Panc1 (cell line): ENCODE data around the gene GOLGA6A. TPM values are rescaled to one million over a fixed set of nuclear protein-coding genes. Genes with fewer than 3 reads are reported as not detected.

ENCODE experiments used
- ATAC-seq: fragments of 200-7000 bp; cut with Tn5 transposase; 2 replicates; pipeline ENCODE4 v1.9.1; 2020; ENCODE audit warnings: mild to moderate bottlenecking, moderate library complexity
- BruUV-seq: library from RNA; stranded (reverse); fragments of 400-500 nt; replicated peaks from 2 replicates; lab custom pipeline; 2021; lab: Mats Ljungman, UMichigan
- CTCF ChIA-PET: fragments of 300-600 bp; sonication (Branson Sonifier 250); formaldehyde crosslinking; loops from one replicate; lab custom pipeline; 2022; ENCODE audit warnings: antibody characterized with exemption; lab: Charles Lee
- POLR2A ChIA-PET: fragments of 300-600 bp; sonication (Branson Sonifier 250); formaldehyde crosslinking; loops from one replicate; lab custom pipeline; 2022; ENCODE audit warnings: antibody characterized with exemption; lab: Charles Lee
- DNase-seq: peaks from one replicate; pipeline ENCODE4 v3.0.0-alpha.2; 2010; ENCODE audit warnings: low read depth, low spot score
- H3K27ac ChIP-seq: 2 replicates; pipeline ENCODE4 v1.5.1; 2011; ENCODE audit warnings: mild to moderate bottlenecking, low read length, inconsistent platforms
- H3K27me3 ChIP-seq: fragments of 200-500 bp; sonication (Bioruptor generic); 2 replicates; pipeline ENCODE4 v1.6.0; 2014; ENCODE audit warnings: low read length, inconsistent platforms; ENCODE audit not compliant: control insufficient read depth, insufficient read depth
- H3K36me3 ChIP-seq: fragments of 200-500 bp; sonication (Bioruptor generic); 2 replicates; pipeline ENCODE4 v1.5.1; 2014; ENCODE audit warnings: inconsistent platforms, mild to moderate bottlenecking, low read length, moderate library complexity; ENCODE audit not compliant: control insufficient read depth, insufficient read depth
- H3K4me1 ChIP-seq: 2 replicates; pipeline ENCODE4 v1.5.1; 2011; ENCODE audit warnings: inconsistent platforms, mild to moderate bottlenecking, low read length, moderate library complexity; ENCODE audit not compliant: control insufficient read depth, insufficient read depth
- H3K4me3 ChIP-seq, 2 experiments: 2 replicates each; pipeline ENCODE4 v1.5.1; 2011 to 2012; ENCODE audit warnings: low read depth in 2 of 2, low read length in 2 of 2, mild to moderate bottlenecking in 2 of 2, inconsistent platforms in 1 of 2, moderate library complexity in 1 of 2
- H3K9me3 ChIP-seq: fragments of 200-500 bp; sonication (Bioruptor generic); 2 replicates; pipeline ENCODE4 v1.5.1; 2014; ENCODE audit warnings: low read depth, mild to moderate bottlenecking, inconsistent platforms, low read length, moderate library complexity; ENCODE audit not compliant: control insufficient read depth, insufficient read depth
- CTCF ChIP-seq: fragments of 450-650 bp; IDR thresholded peaks from 2 replicates; pipeline ENCODE4 v1.5.1; 2017; ENCODE audit warnings: mild to moderate bottlenecking
- POLR2AphosphoS5 ChIP-seq: IDR thresholded peaks from 2 replicates; pipeline ENCODE4 v1.6.1; 2012; ENCODE audit warnings: mild to moderate bottlenecking, low read depth, low read length, moderate library complexity
- REST ChIP-seq, 2 experiments: IDR thresholded peaks; 2 replicates each; pipeline ENCODE4 v1.6.1; 2011 to 2012; ENCODE audit warnings: low read depth in 2 of 2, control low read depth in 1 of 2, low read length in 1 of 2, mild to moderate bottlenecking in 1 of 2, moderate library complexity in 1 of 2; ENCODE audit not compliant: insufficient read depth in 1 of 2
- SIN3A ChIP-seq: IDR thresholded peaks from 2 replicates; pipeline ENCODE4 v1.6.1; 2012; ENCODE audit warnings: low read depth, mild to moderate bottlenecking, low read length, moderate library complexity, borderline replicate concordance; ENCODE audit not compliant: insufficient read depth
- TCF7L2 ChIP-seq: IDR thresholded peaks from 2 replicates; pipeline ENCODE4 v1.6.1; 2011; ENCODE audit warnings: mild to moderate bottlenecking, low read depth, low read length, inconsistent platforms
- in situ Hi-C: cut with HindIII; loops from 2 replicates; pipeline ENCODE4 v1.10.0; 2016; ENCODE audit warnings: low sequenced_read_pairs, low pct_unique_long_range_greater_than_20kb
- intact Hi-C: fragments of 100-400 bp; cut with micrococcal nuclease; formaldehyde crosslinking; loops from one replicate; pipeline ENCODE4 v1.10.0; 2022; ENCODE audit not compliant: unreplicated experiment
- total RNA-seq: library from RNA; stranded (reverse); gene quantifications from one replicate; pipeline ENCODE4 v1.2.1, GENCODE V29; 2021; ENCODE audit not compliant: unreplicated experiment

The GOLGA6A gene
- total RNA-seq, 1 experiment from 2014 or later: 0.05 TPM

GRCh38 chr15:74025436-74025835, 56.9 kb downstream of the GOLGA6A start:
- DNase-seq (no peak), ATAC-seq (no peak)
- ChIA-PET CTCF (interaction anchor here (1.5 kb wide), 1 partner anchor 11 kb away, joined by 3 read pairs; no protein-coding TSS in a partner anchor), POLR2A (interaction anchor here (0.7 kb wide), 1 partner anchor 119 kb away, joined by 3 read pairs; no protein-coding TSS in a partner anchor)
- Histone ChIP-seq H3K36me3 (peaks cover 2% of the 10 kb centered on the region; the same call in 1 of the 2 replicates), H3K4me1 (no peaks in the 10 kb centered on the region), H3K27me3 (no peaks in the 10 kb centered on the region), H3K9me3 (no peaks in the 10 kb centered on the region), H3K4me3 (no peak overlapping the region), H3K27ac (no peak overlapping the region)
- BruUV-seq: no TSS peak
- no peak for TF ChIP-seq POLR2AphosphoS5
- TF ChIP-seq SIN3A: no peak
- TF ChIP-seq TCF7L2: no peak
- no peak for TF ChIP-seq REST (IDR thresholded peaks at IDR 0.05; ENCODE audit: insufficient read depth in 1 of 2, low read depth in 2 of 2, low read length in 1 of 2)
- TF ChIP-seq CTCF: no peak
- intact Hi-C loops: no loop called here
- in situ Hi-C loops: no loop called here

GRCh38 chr15:74024687-74025086, 57.7 kb downstream of the GOLGA6A start:
- intact Hi-C loops: no loop called here
- ATAC-seq (no peak), DNase-seq (no peak)
- CTCF ChIA-PET: interaction anchor here (1.5 kb wide), 1 partner anchor 12 kb away, joined by 3 read pairs; no protein-coding TSS in a partner anchor
- Histone ChIP-seq H3K4me3 (no peak overlapping the region), H3K9me3 (no peaks in the 10 kb centered on the region), H3K4me1 (no peaks in the 10 kb centered on the region), H3K27me3 (no peaks in the 10 kb centered on the region), H3K36me3 (peaks cover 2% of the 10 kb centered on the region; the same call in 1 of the 2 replicates), H3K27ac (no peak overlapping the region)
- in situ Hi-C loops: no loop called here
- TF ChIP-seq POLR2AphosphoS5 (no peak), REST (IDR thresholded peaks at IDR 0.05; ENCODE audit: insufficient read depth in 1 of 2, low read depth in 2 of 2, low read length in 1 of 2) (no peak), CTCF (no peak), SIN3A (no peak), TCF7L2 (no peak)
- no TSS peak for BruUV-seq
- POLR2A ChIA-PET: no interaction called here
